CD4-positive, alpha-beta T cell (primary cell): ENCODE results near the gene SEPTIN10. TPM values are rescaled to one million over a fixed set of nuclear protein-coding genes. Genes with fewer than 3 reads are reported as not detected.

Experiments
- ATAC-seq: fragments of 200-7000 bp; cut with Tn5 transposase; one replicate; pipeline ENCODE4 v1.10.0; 2022; ENCODE audit warnings: mild to moderate bottlenecking; ENCODE audit not compliant: poor library complexity
- CTCF ChIA-PET: fragments of 350-600 bp; sonication (Branson Sonifier 250); formaldehyde crosslinking; loops from one replicate; lab custom pipeline; 2021; ENCODE audit warnings: antibody characterized with exemption, inconsistent platforms; lab: Charles Lee
- POLR2A ChIA-PET: fragments of 350-600 bp; sonication (Branson Sonifier 250); formaldehyde crosslinking; loops from one replicate; lab custom pipeline; 2021; ENCODE audit warnings: antibody characterized with exemption, inconsistent platforms; lab: Charles Lee
- DNase-seq, 14 experiments: peaks; one replicate each; pipeline ENCODE4 v3.0.0-alpha.2; 2013 to 2020; ENCODE audit warnings: mixed read lengths in 2 of 14
- H3K27ac ChIP-seq, 2 donors: one replicate each; pipeline versions ENCODE4 v1.5.1 to v1.7.0; 2013; ENCODE audit warnings: low read length in 2 of 2, low read depth in 1 of 2, mild to moderate bottlenecking in 1 of 2
- H3K27me3 ChIP-seq, 2 experiments: 1 replicate in 1 of 2; 2 replicates in 1 of 2; pipeline versions ENCODE4 v1.6.1 to v1.7.0; 2013; ENCODE audit warnings: low read length in 2 of 2, control low read depth in 1 of 2, mild to moderate bottlenecking in 1 of 2, moderate library complexity in 1 of 2; ENCODE audit not compliant: insufficient read depth in 2 of 2, control insufficient read depth in 1 of 2
- H3K36me3 ChIP-seq: one replicate; pipeline ENCODE4 v1.6.1; 2013; ENCODE audit warnings: low read length, control low read depth; ENCODE audit not compliant: insufficient read depth
- H3K4me1 ChIP-seq: one replicate; pipeline ENCODE4 v1.6.1; 2013; ENCODE audit warnings: low read length, control low read depth; ENCODE audit not compliant: insufficient read depth
- H3K4me3 ChIP-seq: one replicate; pipeline ENCODE4 v1.5.1; 2013; ENCODE audit warnings: mild to moderate bottlenecking, low read length, moderate library complexity
- H3K9me3 ChIP-seq, 2 experiments: 1 replicate in 1 of 2; 2 replicates in 1 of 2; pipeline versions ENCODE4 v1.6.1 to v1.7.0; 2013; ENCODE audit warnings: low read length in 2 of 2, mild to moderate bottlenecking in 2 of 2, control low read depth in 1 of 2, moderate library complexity in 1 of 2; ENCODE audit not compliant: control insufficient read depth in 1 of 2, insufficient read depth in 1 of 2
- H3K27ac Mint-ChIP-seq: one replicate; pipeline ENCODE4 v1.8.0; 2020; ENCODE audit warnings: mixed read lengths
- H3K27me3 Mint-ChIP-seq: one replicate; pipeline ENCODE4 v1.8.0; 2021; ENCODE audit warnings: mixed read lengths
- H3K36me3 Mint-ChIP-seq: one replicate; pipeline ENCODE4 v1.8.0; 2021; ENCODE audit warnings: low read depth, mixed read lengths
- H3K4me1 Mint-ChIP-seq: one replicate; pipeline ENCODE4 v1.8.0; 2021; ENCODE audit warnings: low read depth, mixed read lengths
- H3K4me3 Mint-ChIP-seq: one replicate; pipeline ENCODE4 v1.8.0; 2020; ENCODE audit warnings: mild to moderate bottlenecking, mixed read lengths
- H3K9me3 Mint-ChIP-seq: one replicate; pipeline ENCODE4 v1.8.0; 2020; ENCODE audit warnings: mixed read lengths
- CTCF ChIP-seq: fragments of 200-600 bp; IDR thresholded peaks from one replicate; pipeline ENCODE4 v1.8.0; 2022; ENCODE audit warnings: antibody characterized with exemption, mild to moderate bottlenecking
- intact Hi-C, 2 experiments: fragments of 100-400 bp; cut with DNase I in 1 of 2; cut with micrococcal nuclease in 1 of 2; formaldehyde crosslinking; loops; one replicate each; pipeline versions ENCODE4 v1.15.1 to v1.9.0; 2023 to 2025; cut with DNase I, micrococcal nuclease
- total RNA-seq, 174 experiments: library from RNA in 2 of 174; stranded (reverse) in 2 of 174; gene quantifications; one replicate each; pipeline ENCODE4 v1.2.3 and lab custom pipeline; 2021 to 2026

SEPTIN10 gene
- total RNA-seq, 2 experiments from 2014 or later: 2.0 to 2.6 TPM

- CTCF ChIA-PET: no interaction called here
- H3K27ac Mint-ChIP-seq: no peak overlapping the region
- no peaks in the 10 kb centered on the region for H3K4me1 Mint-ChIP-seq
Measured at GRCh38 chr2:109649736-109650695, 36.2 kb upstream of the SEPTIN10 start.

GRCh38 chr2:109648041-109648527, 34.3 kb upstream of the SEPTIN10 start:
- H3K4me3 Mint-ChIP-seq: no peak overlapping the region
- no peak overlapping the region for H3K27ac Mint-ChIP-seq
- H3K9me3 Mint-ChIP-seq: no peaks in the 10 kb centered on the region
- POLR2A ChIA-PET: no interaction called here
- CTCF ChIA-PET: no interaction called here
- intact Hi-C loops: no loop called here
- Histone ChIP-seq H3K4me3 (no peak overlapping the region), H3K27me3 (no peaks in the 10 kb centered on the region), H3K4me1 (no peaks in the 10 kb centered on the region), H3K36me3 (no peaks in the 10 kb centered on the region), H3K27ac (no peak overlapping the region), H3K9me3 (peaks cover 0 to 11% of the 10 kb centered on the region in 2 experiments)
- peaks cover 22% of the 10 kb centered on the region for H3K27me3 Mint-ChIP-seq
- ATAC-seq: no peak
- no peak for TF ChIP-seq CTCF
- no peaks in the 10 kb centered on the region for H3K36me3 Mint-ChIP-seq
- no peaks in the 10 kb centered on the region for H3K4me1 Mint-ChIP-seq
- no peak for DNase-seq

More at GRCh38 chr2:109649736-109650695, 36.2 kb upstream of the SEPTIN10 start:
- no peak for TF ChIP-seq CTCF
- Histone ChIP-seq H3K9me3 (peaks cover 0 to 15% of the 10 kb centered on the region in 2 experiments), H3K36me3 (no peaks in the 10 kb centered on the region), H3K27ac (no peak overlapping the region), H3K4me3 (no peak overlapping the region), H3K4me1 (no peaks in the 10 kb centered on the region), H3K27me3 (peaks cover 0 to 2% of the 10 kb centered on the region in 2 experiments)
- no peaks in the 10 kb centered on the region for H3K9me3 Mint-ChIP-seq
- intact Hi-C loops: no loop called here
- H3K27me3 Mint-ChIP-seq: peaks cover 22% of the 10 kb centered on the region
- H3K36me3 Mint-ChIP-seq: no peaks in the 10 kb centered on the region
- H3K4me3 Mint-ChIP-seq: no peak overlapping the region
- DNase-seq (no peak), ATAC-seq (no peak)
- POLR2A ChIA-PET: no interaction called here

- CTCF ChIA-PET: no interaction called here
- Histone ChIP-seq H3K27ac (no peak overlapping the region), H3K9me3 (peaks cover 0 to 8% of the 10 kb centered on the region in 2 experiments), H3K4me3 (no peak overlapping the region), H3K36me3 (no peaks in the 10 kb centered on the region), H3K27me3 (no peaks in the 10 kb centered on the region), H3K4me1 (no peaks in the 10 kb centered on the region)
- no peak for TF ChIP-seq CTCF
- Mint-ChIP-seq H3K27me3 (peaks cover 22% of the 10 kb centered on the region), H3K27ac (no peak overlapping the region), H3K9me3 (no peaks in the 10 kb centered on the region), H3K36me3 (no peaks in the 10 kb centered on the region), H3K4me3 (no peak overlapping the region), H3K4me1 (no peaks in the 10 kb centered on the region)
- POLR2A ChIA-PET: no interaction called here
- DNase-seq (no peak), ATAC-seq (no peak)
- intact Hi-C loops: no loop called here
Measured at GRCh38 chr2:109647636-109648035, 33.9 kb upstream of the SEPTIN10 start.
